T-helper 2 cell (primary cell): ENCODE measurements around the gene MYO1D.

ENCODE experiments used
- DNase-seq, 5 experiments: peaks; one replicate each; pipeline versions ENCODE4 v3.0.0 to v3.0.0-alpha.2; 2012 to 2022

The MYO1D gene

GRCh38 chr17:32497431-32498205 is 379.3 kb downstream of the MYO1D start:
- no peak for DNase-seq

DNA sequence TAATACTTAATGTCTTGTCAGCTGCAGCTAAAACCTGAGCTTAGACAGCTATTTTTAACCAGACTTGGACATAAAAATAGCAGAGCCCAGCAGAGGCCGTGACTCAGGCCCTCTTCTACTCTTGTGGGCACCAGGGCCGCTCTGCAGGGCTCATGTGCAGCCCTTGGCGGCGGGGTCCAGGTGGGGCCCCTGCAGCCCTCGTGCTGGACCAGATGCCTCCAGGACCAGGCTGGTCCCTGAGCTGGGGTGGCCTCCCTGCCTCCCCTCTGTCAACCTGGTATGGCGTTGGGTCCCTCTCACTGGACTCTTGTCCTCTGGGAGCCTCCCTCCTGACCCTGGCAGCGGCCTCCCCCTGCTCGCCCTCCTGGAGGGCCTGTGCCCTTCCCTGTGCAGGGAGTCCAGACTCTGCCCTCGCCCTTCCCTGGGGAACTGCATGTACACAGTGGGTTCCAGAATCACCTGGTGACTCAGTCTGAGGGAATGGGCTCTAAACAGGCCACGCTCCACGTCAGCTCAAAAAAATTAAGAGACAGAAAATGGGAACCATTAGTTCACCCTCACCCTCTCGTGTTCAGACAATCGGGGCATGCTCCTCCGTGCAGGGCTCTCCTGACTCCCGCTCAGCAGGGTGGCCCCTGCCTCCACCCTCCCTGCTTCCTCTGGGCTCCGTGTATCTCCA is 380.4 kb downstream of the MYO1D start:
- no peak for DNase-seq

DNA sequence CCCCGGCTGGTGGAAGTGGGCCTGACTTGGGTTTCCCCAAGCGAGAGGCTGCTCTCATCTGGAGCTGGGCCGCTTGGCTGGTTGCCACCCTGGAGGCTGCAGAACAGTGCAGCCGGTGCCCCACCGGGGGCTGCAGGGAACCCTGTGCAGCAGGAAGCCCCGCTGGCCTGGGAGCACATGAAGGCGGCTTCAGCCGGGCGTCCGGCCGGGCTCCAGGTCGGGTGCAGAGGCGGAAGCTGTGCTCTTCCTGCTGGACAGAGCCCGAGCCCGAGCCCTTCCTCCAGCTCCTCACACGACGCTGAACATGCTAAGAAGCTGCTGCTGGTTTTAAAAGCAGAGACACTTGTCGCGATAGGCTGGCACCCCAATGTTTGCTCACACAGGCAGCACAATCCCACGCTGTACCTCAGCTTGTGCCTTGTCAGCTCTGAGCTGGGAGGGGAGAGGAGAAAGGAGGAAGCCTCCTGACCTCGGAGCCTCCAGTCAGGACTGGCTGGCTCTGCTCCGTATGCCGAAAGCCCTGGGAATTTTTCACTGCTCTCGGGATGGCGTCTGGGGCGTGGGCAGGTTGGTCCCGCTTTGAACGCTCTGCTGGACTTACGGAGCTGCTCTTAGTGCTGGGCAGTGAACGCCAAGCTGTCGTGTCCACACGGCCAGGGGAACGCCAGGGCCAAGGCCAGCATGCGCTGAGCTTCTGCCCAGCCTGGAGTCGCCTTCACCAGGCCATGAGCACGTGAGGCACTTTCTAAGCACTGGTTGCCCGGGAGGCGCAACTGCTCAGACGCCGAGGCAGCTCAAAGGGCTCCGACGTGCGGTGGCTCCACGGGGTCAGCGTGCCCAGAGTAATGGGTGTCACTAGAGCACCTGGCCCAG is 381.3 kb downstream of the MYO1D start:
- no peak for DNase-seq

- no peak for DNase-seq
Observed at GRCh38 chr17:32494621-32495358, 382.1 kb downstream of the MYO1D start.

GRCh38 chr17:32493976-32494513 is 382.9 kb downstream of the MYO1D start:
- no peak for DNase-seq

DNA sequence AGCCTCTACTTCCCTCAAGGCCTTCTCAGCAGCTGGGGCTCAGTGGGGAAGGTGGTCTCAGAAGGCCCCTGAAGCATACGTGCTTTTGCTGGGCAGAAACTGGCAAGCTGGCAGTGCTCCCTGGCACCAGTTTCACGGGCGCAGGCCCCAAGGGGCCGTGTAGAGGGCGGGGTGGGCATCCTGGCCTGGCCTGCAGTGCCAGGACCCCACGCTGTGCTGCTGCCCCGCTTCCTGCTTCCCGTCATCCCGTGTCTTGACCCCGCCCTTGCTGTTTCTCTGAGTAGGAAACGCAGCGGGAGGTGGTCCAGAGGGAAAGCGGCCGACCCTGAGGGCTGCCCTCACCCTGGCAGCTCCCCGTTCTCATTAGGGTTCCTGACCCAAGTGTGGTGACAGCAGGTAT is 383.4 kb downstream of the MYO1D start:
- no peak for DNase-seq

DNA sequence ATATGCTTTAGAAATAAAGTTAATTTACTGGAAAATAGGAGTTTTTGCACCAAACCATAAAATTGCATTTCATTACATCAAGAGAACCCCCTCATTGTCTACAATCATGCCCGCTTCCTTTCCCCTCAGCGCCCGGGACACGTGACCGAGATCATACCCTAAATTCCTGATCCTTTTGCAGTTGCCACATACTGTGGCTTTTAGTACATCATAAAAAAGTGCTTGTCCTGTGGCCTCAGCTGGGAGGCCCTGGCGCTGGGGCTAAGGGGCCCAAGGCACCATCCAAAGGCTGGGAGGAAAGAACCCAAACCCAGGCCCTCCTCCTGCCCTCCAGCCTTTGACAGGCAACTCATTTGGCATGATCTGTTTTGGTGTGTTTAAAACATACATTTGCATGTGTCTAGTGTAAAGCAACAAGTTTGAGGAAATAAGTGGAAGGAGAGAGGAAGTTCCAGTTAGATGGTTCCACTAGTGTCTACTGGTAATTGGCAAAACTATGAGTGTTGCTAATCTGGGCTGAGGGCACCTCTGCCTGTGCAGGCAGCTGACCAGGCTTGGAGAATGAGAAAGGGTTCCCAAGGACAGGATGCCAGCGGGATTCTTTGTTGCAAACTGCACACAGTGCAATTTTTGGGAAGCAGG is 384.2 kb downstream of the MYO1D start:
- DNase-seq, result no peak

DNA sequence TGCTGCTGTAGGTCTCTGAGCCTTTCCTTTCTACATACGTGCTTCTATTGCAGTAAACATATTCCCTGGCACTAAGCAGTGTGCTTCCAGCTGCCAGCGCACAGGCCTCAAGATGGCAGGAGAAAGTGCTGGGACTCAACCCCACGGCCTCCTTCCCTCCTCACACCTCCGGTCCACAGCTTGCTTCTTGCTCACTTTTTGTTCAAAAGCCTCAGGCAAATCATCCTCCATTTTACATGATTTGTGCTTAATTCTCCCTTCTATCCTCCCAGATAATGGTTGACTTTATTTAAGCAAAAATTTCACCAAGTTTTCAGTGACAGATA is 384.7 kb downstream of the MYO1D start:
- no peak for DNase-seq

GRCh38 chr17:32491371-32492263 is 385.3 kb downstream of the MYO1D start:
- no peak for DNase-seq

DNA sequence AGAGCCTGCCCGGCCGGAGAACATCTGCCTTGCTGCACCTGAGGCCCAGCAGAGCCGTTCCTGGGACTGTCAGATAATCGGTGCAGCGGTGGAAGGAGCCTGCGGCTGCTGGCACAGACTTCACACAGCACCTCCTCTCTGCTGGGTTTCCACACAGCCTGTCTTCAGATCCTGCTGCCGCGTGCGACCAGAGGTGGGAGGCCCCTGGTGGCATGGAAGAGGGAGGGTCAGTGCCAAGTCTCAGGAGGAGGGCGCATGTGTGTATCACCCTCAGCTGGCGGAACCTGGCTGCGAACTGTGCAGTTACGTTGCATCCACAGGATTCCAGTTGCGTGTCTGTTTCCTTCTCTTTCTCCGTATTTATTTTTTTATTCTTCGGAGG is 386.8 kb downstream of the MYO1D start:
- no peak for DNase-seq

- DNase-seq, result no peak
Observed at GRCh38 chr17:32489320-32490100, 387.4 kb downstream of the MYO1D start.

GRCh38 chr17:32488604-32489180 is 388.2 kb downstream of the MYO1D start:
- DNase-seq, result no peak

DNA sequence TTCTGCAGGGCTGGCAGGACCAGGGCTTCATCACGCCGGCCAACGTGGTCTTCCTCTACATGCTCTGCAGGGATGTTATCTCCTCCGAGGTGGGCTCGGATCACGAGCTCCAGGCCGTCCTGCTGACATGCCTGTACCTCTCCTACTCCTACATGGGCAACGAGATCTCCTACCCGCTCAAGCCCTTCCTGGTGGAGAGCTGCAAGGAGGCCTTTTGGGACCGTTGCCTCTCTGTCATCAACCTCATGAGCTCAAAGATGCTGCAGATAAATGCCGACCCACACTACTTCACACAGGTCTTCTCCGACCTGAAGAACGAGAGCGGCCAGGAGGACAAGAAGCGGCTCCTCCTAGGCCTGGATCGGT is 388.8 kb downstream of the MYO1D start:
- DNase-seq, result no peak

DNA sequence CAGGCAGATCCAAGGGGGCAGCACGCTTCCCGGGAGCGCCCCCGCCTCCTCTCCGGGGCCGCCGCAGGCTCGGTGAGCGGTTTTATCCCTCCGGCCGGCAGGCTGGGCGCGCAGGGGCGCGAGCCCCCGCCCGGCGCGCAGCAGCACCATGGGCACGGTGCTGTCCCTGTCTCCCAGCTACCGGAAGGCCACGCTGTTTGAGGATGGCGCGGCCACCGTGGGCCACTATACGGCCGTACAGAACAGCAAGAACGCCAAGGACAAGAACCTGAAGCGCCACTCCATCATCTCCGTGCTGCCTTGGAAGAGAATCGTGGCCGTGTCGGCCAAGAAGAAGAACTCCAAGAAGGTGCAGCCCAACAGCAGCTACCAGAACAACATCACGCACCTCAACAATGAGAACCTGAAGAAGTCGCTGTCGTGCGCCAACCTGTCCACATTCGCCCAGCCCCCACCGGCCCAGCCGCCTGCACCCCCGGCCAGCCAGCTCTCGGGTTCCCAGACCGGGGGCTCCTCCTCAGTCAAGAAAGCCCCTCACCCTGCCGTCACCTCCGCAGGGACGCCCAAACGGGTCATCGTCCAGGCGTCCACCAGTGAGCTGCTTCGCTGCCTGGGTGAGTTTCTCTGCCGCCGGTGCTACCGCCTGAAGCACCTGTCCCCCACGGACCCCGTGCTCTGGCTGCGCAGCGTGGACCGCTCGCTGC is 389.3 kb downstream of the MYO1D start:
- peak in 1 of 5 experiments; percentile 22 for DNase-seq

- DNase-seq, result peak; percentile 51 to 83 (median 63)
Observed at GRCh38 chr17:32486701-32487472, 390.0 kb downstream of the MYO1D start, which contains the start of gene CDK5R1. Gene CDK5R1, plus strand, starts transcription at chr17:32486993. Its CDS starts 628 bp downstream, at chr17:32487621.

DNA sequence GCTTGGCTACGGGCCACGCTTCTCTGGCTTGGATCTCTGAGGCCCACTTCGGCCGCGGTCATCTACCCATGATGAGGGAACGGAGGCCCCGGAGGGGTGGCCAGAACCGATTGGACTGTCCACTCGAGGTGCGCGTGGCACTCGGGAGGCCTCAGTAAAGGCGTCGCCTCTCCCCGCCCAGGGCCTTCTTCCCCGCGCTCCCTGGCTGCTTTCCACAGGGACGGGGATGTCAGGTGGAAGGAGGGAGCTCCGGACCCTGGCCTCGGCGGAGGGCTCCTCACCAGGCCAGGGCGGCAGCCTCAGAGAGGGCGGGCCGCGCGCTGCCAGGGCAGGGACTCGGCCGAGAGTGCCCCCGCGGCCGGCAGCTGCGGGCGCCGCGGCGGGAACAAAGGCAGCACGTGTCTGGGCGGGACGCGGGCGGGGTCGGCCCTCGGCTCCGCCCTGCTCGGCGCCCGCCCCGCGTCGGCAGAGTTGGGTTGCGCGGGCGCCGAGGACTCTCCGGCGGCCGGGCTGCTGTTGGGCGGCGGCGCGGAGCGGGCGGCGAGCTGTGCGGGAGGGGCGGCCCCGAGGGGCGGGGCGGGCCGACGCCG is 390.7 kb downstream of the MYO1D start:
- peak; percentile 55 to 79 (median 59) for DNase-seq

DNA sequence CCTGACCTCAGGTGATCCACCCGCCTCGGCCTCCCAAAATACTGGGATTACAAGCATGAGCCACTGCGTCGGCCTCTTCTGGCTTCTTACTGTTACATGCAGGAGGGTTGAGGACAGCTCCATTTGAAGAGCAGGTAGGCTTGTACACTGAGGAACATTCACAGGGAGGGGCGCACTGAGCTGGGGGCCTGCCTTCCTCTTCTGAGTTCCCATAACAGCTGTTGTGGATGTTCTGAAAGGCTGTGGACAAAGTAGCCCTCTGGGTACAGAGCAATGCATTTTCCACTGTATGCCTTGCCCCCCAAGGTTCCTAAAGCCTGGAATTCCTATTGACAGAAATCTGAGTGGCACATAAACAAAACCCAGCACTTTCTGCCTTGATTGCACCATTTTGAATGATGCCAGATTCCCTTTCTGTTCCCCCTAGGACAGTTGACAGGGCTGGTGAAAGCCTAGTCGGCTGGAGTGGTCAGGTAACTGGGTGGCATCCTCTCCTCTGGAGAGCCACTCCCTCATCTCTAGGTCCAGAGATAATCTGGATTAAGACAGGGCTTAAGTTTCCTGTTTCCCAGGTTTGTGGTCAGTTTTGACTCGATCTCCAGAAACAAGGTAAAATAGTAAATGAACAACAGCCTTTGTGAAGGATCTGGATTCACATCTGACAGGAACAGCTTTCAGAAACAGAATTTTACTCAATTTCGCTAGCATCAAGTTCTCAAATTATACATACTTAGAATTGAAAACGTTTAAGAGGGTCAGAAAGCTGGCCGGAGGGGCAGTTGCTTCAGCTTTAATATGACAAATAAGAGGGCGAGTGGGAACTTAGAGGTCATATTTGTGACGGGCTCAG is 391.4 kb downstream of the MYO1D start:
- DNase-seq, result no peak
